Aorta (tissue), 5 donors: ENCODE results near the gene FYN. TPM values are rescaled to one million over a fixed set of nuclear protein-coding genes. Genes with fewer than 3 reads are reported as not detected.

Experiments used
- ATAC-seq: fragments of 200-7000 bp; cut with Tn5 transposase; one replicate; pipeline ENCODE4 v1.9.1; 2022; ENCODE audit warnings: moderate library complexity; ENCODE audit not compliant: low FRiP score
- DNase-seq, 2 donors: peaks; one replicate each; pipeline ENCODE4 v3.0.0-alpha.2; 2020
- H3K27ac ChIP-seq, 2 donors: one replicate each; pipeline ENCODE4 v1.5.1; 2013; ENCODE audit warnings: low read length in 2 of 2, mild to moderate bottlenecking in 2 of 2, moderate library complexity in 2 of 2, control low read depth in 1 of 2, inconsistent platforms in 1 of 2, low read depth in 1 of 2
- H3K27me3 ChIP-seq, 2 donors: one replicate each; pipeline ENCODE4 v1.6.1; 2013; ENCODE audit warnings: control low read depth in 1 of 2, low read length in 1 of 2, mild to moderate bottlenecking in 1 of 2, moderate library complexity in 1 of 2; ENCODE audit not compliant: insufficient read depth in 2 of 2, control insufficient read depth in 1 of 2
- H3K36me3 ChIP-seq, 2 donors: one replicate each; pipeline ENCODE4 v1.6.1; 2013; ENCODE audit warnings: control low read depth in 1 of 2, low read length in 1 of 2, mild to moderate bottlenecking in 1 of 2; ENCODE audit not compliant: insufficient read depth in 2 of 2, control insufficient read depth in 1 of 2
- H3K4me1 ChIP-seq, 2 donors: one replicate each; pipeline ENCODE4 v1.6.1; 2013; ENCODE audit warnings: low read length in 2 of 2, control low read depth in 1 of 2, mild to moderate bottlenecking in 1 of 2, moderate library complexity in 1 of 2; ENCODE audit not compliant: insufficient read depth in 2 of 2, control insufficient read depth in 1 of 2
- H3K4me3 ChIP-seq, 2 donors: one replicate each; pipeline ENCODE4 v1.5.1; 2013; ENCODE audit warnings: low read length in 2 of 2, control low read depth in 1 of 2, mild to moderate bottlenecking in 1 of 2
- H3K9me3 ChIP-seq: one replicate; pipeline ENCODE4 v1.6.1; 2013; ENCODE audit warnings: mild to moderate bottlenecking, low read length; ENCODE audit not compliant: control insufficient read depth
- WGBS, 2 donors: extraction: QIAGEN DNeasy Blood & Tissue Kit; methylation state at CpG; one replicate each; pipeline ENCODE4 v1.1.7; 2013; 5-methylcytosine and 5-hydroxymethylcytosine counted together
- intact Hi-C, 2 donors: fragments of 100-400 bp; cut with DNase I; formaldehyde crosslinking; loops; one replicate each; pipeline versions ENCODE4 v1.14.2 to v1.15.0; 2022
- polyA plus RNA-seq, 2 donors: library from polyadenylated mRNA; stranded (reverse); fragments of 200-250 nt; gene quantifications; one replicate each; pipeline ENCODE4 v1.2.3, GENCODE V29; 2013
- total RNA-seq, 2 donors: library from RNA; stranded (reverse); fragmentation: NEBNext Ultra II Directional; extraction: Animal tissue kit (Norgen Biotek cat#: 25700); gene quantifications; one replicate each; pipeline ENCODE4 v1.2.1, GENCODE V29; 2021
- donor health status: healthy with polysubstance abuse.
- donor health status: Bipolar disorder and iron deficiency.
- donor health status: DM: no; HTN: no; CAD: no.
- donor health status: DM: no; HTN: no; CAD: no.
- donor health status: DM: yes; HTN: yes; CAD: no.

FYN gene
- total and polyA plus RNA-seq, 4 donors, result 31.7 to 162 (median 66.3) TPM

- H3K9me3 ChIP-seq, result no peaks in the 10 kb centered on the region
- no peaks in the 10 kb centered on the region for H3K4me1 ChIP-seq
- no peak overlapping the region for H3K27ac ChIP-seq
- intact Hi-C loops, result no loop called here
- no peak for DNase-seq
- 94 to 97% methylated on average over 1 of the region's 1 CpG for WGBS, 2 donors
- no peak for ATAC-seq
- H3K27me3 ChIP-seq, result no peaks in the 10 kb centered on the region
- H3K36me3 ChIP-seq, result no peaks in the 10 kb centered on the region
- H3K4me3 ChIP-seq, result no peak overlapping the region
Measured at GRCh38 chr6:111745636-111746035, 127.6 kb downstream of the FYN start.

GRCh38 chr6:111745186-111745585 is 128.1 kb downstream of the FYN start:
- H3K27me3 ChIP-seq, result no peaks in the 10 kb centered on the region
- no peaks in the 10 kb centered on the region for H3K4me1 ChIP-seq
- no peak for DNase-seq
- 93 to 96% methylated on average over 4 of the region's 4 CpGs for WGBS, 2 donors
- H3K27ac ChIP-seq, result no peak overlapping the region
- no peaks in the 10 kb centered on the region for H3K9me3 ChIP-seq
- no peak for ATAC-seq
- intact Hi-C loops, result no loop called here
- no peak overlapping the region for H3K4me3 ChIP-seq
- H3K36me3 ChIP-seq, result no peaks in the 10 kb centered on the region

- H3K27ac ChIP-seq, result no peak overlapping the region
- no peaks in the 10 kb centered on the region for H3K36me3 ChIP-seq
- ATAC-seq (peak; percentile 63), DNase-seq (no peak)
- 38 to 53% methylated on average over 8 of the region's 8 CpGs for WGBS, 2 donors
- intact Hi-C loops, result no loop called here
- no peaks in the 10 kb centered on the region for H3K27me3 ChIP-seq
- H3K9me3 ChIP-seq, result no peaks in the 10 kb centered on the region
- H3K4me3 ChIP-seq, result no peak overlapping the region
- H3K4me1 ChIP-seq, result no peaks in the 10 kb centered on the region
Measured at GRCh38 chr6:111743862-111744692, 129.2 kb downstream of the FYN start.

- Histone ChIP-seq H3K4me3 (no peak overlapping the region), H3K4me1 (no peaks in the 10 kb centered on the region), H3K27ac (no peak overlapping the region), H3K36me3 (no peaks in the 10 kb centered on the region), H3K27me3 (no peaks in the 10 kb centered on the region), H3K9me3 (no peaks in the 10 kb centered on the region)
- no peak for ATAC-seq
- intact Hi-C loops, result no loop called here
- WGBS, 2 donors, result 91 to 92% methylated on average over 5 of the region's 5 CpGs
- DNase-seq, result no peak
Measured at GRCh38 chr6:111743360-111743759, 129.9 kb downstream of the FYN start.

GRCh38 chr6:111741177-111741952 is 131.9 kb downstream of the FYN start:
- Histone ChIP-seq H3K36me3 (no peaks in the 10 kb centered on the region), H3K4me3 (no peak overlapping the region), H3K27ac (no peak overlapping the region), H3K9me3 (no peaks in the 10 kb centered on the region), H3K4me1 (no peaks in the 10 kb centered on the region), H3K27me3 (no peaks in the 10 kb centered on the region)
- DNase-seq (no peak), ATAC-seq (no peak)
- intact Hi-C loops, result no loop called here
- WGBS, 2 donors, result 93 to 95% methylated on average over 5 of the region's 5 CpGs

GRCh38 chr6:111740506-111740905 is 132.7 kb downstream of the FYN start:
- Histone ChIP-seq H3K27me3 (no peaks in the 10 kb centered on the region), H3K36me3 (no peaks in the 10 kb centered on the region), H3K4me1 (no peaks in the 10 kb centered on the region), H3K27ac (no peak overlapping the region), H3K4me3 (no peak overlapping the region), H3K9me3 (no peaks in the 10 kb centered on the region)
- ATAC-seq (no peak), DNase-seq (no peak)
- intact Hi-C loops, result no loop called here
- 97 to 100% methylated on average over 1 of the region's 1 CpG for WGBS, 2 donors

GRCh38 chr6:111739257-111739696 is 134.0 kb downstream of the FYN start:
- WGBS, 2 donors, result 83 to 87% methylated on average over 4 of the region's 4 CpGs
- Histone ChIP-seq H3K4me3 (no peak overlapping the region), H3K4me1 (no peaks in the 10 kb centered on the region), H3K9me3 (no peaks in the 10 kb centered on the region), H3K27ac (no peak overlapping the region), H3K27me3 (no peaks in the 10 kb centered on the region), H3K36me3 (no peaks in the 10 kb centered on the region)
- ATAC-seq, result no peak
- intact Hi-C loops, result no loop called here
- no peak for DNase-seq

- H3K27me3 ChIP-seq, result no peaks in the 10 kb centered on the region
- intact Hi-C loops, result no loop called here
- DNase-seq (no peak), ATAC-seq (no peak)
- no peak overlapping the region for H3K4me3 ChIP-seq
- WGBS, 2 donors, result 97 to 98% methylated on average over 2 of the region's 2 CpGs
- no peaks in the 10 kb centered on the region for H3K36me3 ChIP-seq
- no peaks in the 10 kb centered on the region for H3K9me3 ChIP-seq
- H3K27ac ChIP-seq, result no peak overlapping the region
- H3K4me1 ChIP-seq, result no peaks in the 10 kb centered on the region
Measured at GRCh38 chr6:111738631-111739030, 134.6 kb downstream of the FYN start.

GRCh38 chr6:111738156-111738555 is 135.1 kb downstream of the FYN start:
- Histone ChIP-seq H3K27me3 (no peaks in the 10 kb centered on the region), H3K36me3 (no peaks in the 10 kb centered on the region), H3K27ac (no peak overlapping the region), H3K4me1 (no peaks in the 10 kb centered on the region), H3K4me3 (no peak overlapping the region), H3K9me3 (no peaks in the 10 kb centered on the region)
- 99% methylated on average over 3 of the region's 3 CpGs for WGBS, 2 donors
- intact Hi-C loops, result no loop called here
- no peak for ATAC-seq
- DNase-seq, result no peak
